WI38 (cell line): ENCODE results near the gene ABCF2.

Experiments used
- H3K4me3 ChIP-seq: 2 replicates; pipeline ENCODE4 v1.5.1; 2011; ENCODE audit warnings: low read depth, mild to moderate bottlenecking, control low read depth, low read length
- CTCF ChIP-seq: IDR thresholded peaks from 2 replicates; pipeline ENCODE4 v1.5.1; 2012; ENCODE audit warnings: low read depth, mild to moderate bottlenecking, control low read depth, low read length

ABCF2 gene

GRCh38 chr7:151240536-151240935 is 13.5 kb upstream of the ABCF2 start:
- TF ChIP-seq CTCF = no peak
- no peak overlapping the region for H3K4me3 ChIP-seq

DNA sequence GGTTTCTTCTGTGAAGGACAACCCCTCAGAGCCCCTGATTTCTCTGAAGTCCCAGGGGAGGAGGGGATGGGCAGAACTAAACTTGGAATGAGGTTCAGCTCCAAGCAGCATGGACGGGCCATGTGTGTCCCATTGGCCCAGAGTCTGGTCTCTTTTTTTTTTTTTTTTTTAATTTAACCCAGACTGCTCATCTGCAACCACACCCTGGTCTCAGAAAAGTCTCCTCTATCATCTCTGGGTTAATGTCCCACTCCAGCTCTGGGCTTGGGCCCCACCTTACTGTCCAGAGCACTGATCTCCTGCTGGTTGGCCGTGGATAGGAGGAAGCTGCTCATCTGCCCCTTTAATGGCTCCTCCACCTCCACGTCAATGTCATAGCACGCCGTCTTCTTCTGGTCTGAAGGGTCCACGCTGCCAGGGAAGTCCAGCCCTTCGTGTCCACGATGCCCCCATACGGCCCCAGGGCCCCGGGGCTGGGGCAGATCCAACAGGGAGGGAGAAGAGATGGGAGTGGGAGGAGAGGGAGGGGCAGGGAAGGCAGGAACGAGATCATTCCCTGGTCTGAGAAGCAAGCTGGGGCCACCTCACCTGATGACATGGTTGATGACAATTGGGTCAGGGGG is 12.9 kb upstream of the ABCF2 start:
- H3K4me3 ChIP-seq = no peak overlapping the region
- TF ChIP-seq CTCF = no peak

GRCh38 chr7:151238924-151239836 is 12.2 kb upstream of the ABCF2 start:
- no peak for TF ChIP-seq CTCF

DNA sequence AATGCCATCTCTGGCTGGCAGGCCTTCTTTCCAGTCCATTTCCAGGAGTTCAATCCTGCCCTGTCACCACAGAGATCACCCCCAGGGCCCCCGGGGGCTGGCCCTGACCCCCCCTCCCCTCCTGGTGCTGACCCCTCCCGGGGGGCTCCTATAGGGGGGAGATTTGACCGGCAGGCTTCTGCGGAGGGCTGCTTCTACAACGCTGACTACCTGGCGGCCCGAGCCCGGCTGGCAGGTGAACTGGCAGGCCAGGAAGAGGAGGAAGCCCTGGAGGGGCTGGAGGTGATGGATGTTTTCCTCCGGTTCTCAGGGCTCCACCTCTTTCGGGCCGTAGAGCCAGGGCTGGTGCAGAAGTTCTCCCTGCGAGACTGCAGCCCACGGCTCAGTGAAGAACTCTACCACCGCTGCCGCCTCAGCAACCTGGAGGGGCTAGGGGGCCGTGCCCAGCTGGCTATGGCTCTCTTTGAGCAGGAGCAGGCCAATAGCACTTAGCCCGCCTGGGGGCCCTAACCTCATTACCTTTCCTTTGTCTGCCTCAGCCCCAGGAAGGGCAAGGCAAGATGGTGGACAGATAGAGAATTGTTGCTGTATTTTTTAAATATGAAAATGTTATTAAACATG is 11.3 kb upstream of the ABCF2 start:
- H3K4me3 ChIP-seq = no peak overlapping the region
- TF ChIP-seq CTCF = no peak

More at GRCh38 chr7:151238924-151239836, 12.2 kb upstream of the ABCF2 start:
- no peak overlapping the region for H3K4me3 ChIP-seq

GRCh38 chr7:151237244-151238189 is 10.5 kb upstream of the ABCF2 start:
- TF ChIP-seq CTCF = no peak
- H3K4me3 ChIP-seq = no peak overlapping the region

DNA sequence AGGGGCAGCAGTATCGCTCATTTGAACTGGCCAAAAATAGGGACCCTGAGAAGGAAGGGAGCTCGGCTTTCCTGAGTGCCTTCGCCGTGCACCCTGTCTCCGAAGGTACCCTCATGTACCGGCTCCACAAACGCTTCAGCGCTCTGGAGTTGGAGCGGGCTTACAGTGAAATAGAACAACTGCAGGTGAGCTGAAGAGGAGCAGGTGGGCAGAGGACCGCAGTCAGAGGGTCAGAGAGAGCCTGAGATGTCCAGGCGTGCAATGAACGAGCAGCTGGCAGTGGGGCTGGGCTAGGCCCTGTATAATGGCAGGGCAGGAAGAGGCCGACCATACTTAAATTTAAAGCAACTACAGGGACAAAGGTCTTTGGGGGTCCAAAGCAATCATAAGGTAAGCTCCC is 9.4 kb upstream of the ABCF2 start:
- no peak for TF ChIP-seq CTCF
- H3K4me3 ChIP-seq = no peak overlapping the region
